GM12801 (cell line): ENCODE data around the gene NTNG1.

Experiments
- CTCF ChIP-seq: IDR thresholded peaks from one replicate; pipeline ENCODE4 v1.5.1; 2011; ENCODE audit warnings: control low read depth; ENCODE audit not compliant: insufficient read length; ENCODE audit errors: extremely low read depth

NTNG1 gene

GRCh38 chr1:107202007-107202406 is 61.2 kb downstream of the NTNG1 start:
- TF ChIP-seq CTCF, result no peak

- TF ChIP-seq CTCF, result no peak
These were observed 72.4 kb downstream of the NTNG1 start for GRCh38 chr1:107213225-107213624.

- no peak for TF ChIP-seq CTCF
These were observed 79.2 kb downstream of the NTNG1 start for GRCh38 chr1:107220036-107220435.

GRCh38 chr1:107225706-107226105 is 84.9 kb downstream of the NTNG1 start:
- TF ChIP-seq CTCF, result no peak

- TF ChIP-seq CTCF, result no peak
These were observed 88.0 kb downstream of the NTNG1 start for GRCh38 chr1:107228704-107229371.

GRCh38 chr1:107229711-107230110 is 88.9 kb downstream of the NTNG1 start:
- no peak for TF ChIP-seq CTCF

GRCh38 chr1:107230121-107230520 is 89.3 kb downstream of the NTNG1 start:
- TF ChIP-seq CTCF, result no peak
